KMS-11 (cell line): ENCODE data around the gene SLC27A1.
"Not testable (repeated sequence)": the region's sequence is repeated elsewhere in the genome, so short reads cannot be mapped to it uniquely, and the experiment has no call there.

Experiments
- H2AFZ ChIP-seq: fragments of 200-600 bp; sonication (generic); 2 replicates; pipeline ENCODE4 v1.6.1; 2016; ENCODE audit warnings: antibody characterized with exemption, mixed run types, low read depth
- H3K27ac ChIP-seq: fragments of 200-600 bp; sonication (generic); 2 replicates; pipeline ENCODE4 v1.6.1; 2016; ENCODE audit warnings: mild to moderate bottlenecking, mixed run types
- H3K27me3 ChIP-seq: fragments of 200-600 bp; sonication (generic); 2 replicates; pipeline ENCODE4 v1.6.1; 2017; ENCODE audit warnings: mild to moderate bottlenecking, low read depth, mixed run types, moderate library complexity; ENCODE audit not compliant: insufficient read depth
- H3K36me3 ChIP-seq: fragments of 200-600 bp; sonication (generic); 2 replicates; pipeline ENCODE4 v1.6.1; 2017; ENCODE audit warnings: mild to moderate bottlenecking, mixed run types; ENCODE audit not compliant: insufficient read depth
- H3K4me1 ChIP-seq: fragments of 200-600 bp; sonication (generic); 2 replicates; pipeline ENCODE4 v1.6.1; 2016; ENCODE audit warnings: mild to moderate bottlenecking, low read depth, mixed run types; ENCODE audit not compliant: poor library complexity, severe bottlenecking
- H3K4me2 ChIP-seq: fragments of 200-600 bp; sonication (generic); 2 replicates; pipeline ENCODE4 v1.7.0; 2016; ENCODE audit warnings: mild to moderate bottlenecking, mixed run types
- H3K4me3 ChIP-seq: fragments of 200-600 bp; sonication (generic); IDR thresholded peaks from 2 replicates; pipeline ENCODE4 v1.6.1; 2017; ENCODE audit warnings: low read depth, low read length, mixed read lengths; ENCODE audit not compliant: insufficient read depth
- H3K79me2 ChIP-seq: fragments of 200-600 bp; sonication (generic); 2 replicates; pipeline ENCODE4 v1.6.1; 2016; ENCODE audit warnings: low read depth, mixed run types; ENCODE audit not compliant: insufficient read depth
- H3K9ac ChIP-seq: fragments of 200-600 bp; sonication (generic); 2 replicates; pipeline ENCODE4 v1.6.1; 2016; ENCODE audit warnings: mild to moderate bottlenecking, mixed run types
- H4K20me1 ChIP-seq: fragments of 200-600 bp; sonication (generic); 2 replicates; pipeline ENCODE4 v1.6.1; 2016; ENCODE audit warnings: mild to moderate bottlenecking, mixed run types; ENCODE audit not compliant: insufficient read depth
- CTCF ChIP-seq: fragments of 200-600 bp; sonication (generic); conservative IDR thresholded peaks from 2 replicates; pipeline ENCODE4 v1.6.1; 2017; ENCODE audit warnings: low read depth, mild to moderate bottlenecking, antibody characterized with exemption, low read length, moderate library complexity, mixed read lengths

SLC27A1 gene

DNA sequence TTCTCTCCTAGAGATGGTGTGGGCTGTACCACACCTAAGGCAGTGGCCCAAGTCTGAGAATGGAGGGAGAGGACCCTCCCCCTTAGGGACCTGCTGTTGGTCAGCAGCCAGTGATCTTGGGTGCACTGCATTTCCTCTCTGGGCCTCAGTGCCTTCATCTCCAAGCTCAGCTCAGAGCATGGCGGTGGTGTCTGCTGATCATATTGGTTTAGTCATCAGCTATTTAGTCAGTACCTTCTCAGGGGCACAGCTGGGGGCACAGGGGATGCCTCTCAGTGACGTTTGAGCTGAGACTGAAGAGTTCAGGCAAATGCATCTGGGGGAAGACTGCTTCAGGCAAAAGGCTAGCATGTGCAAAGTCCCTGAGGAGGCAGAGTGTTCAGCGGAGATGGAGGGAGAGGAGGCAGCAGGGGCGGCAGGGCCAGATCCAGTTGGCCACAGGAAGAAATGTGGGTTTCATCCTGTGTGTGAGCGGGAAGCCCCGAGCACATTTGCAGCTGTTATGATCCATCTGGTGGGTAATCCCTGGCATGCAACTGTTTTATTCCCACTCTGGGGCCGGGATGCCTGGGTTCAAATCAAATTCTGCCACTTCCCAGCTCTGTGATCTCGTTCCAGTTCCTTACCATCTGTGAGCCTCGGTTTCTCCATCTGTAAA lies 25.4 kb downstream of the SLC27A1 start:
- Histone ChIP-seq H4K20me1 (no peaks in the 10 kb centered on the region), H3K4me1 (no peaks in the 10 kb centered on the region), H3K4me2 (no peak overlapping the region; the same call in 1 of the 2 replicates), H2AFZ (no peak overlapping the region), H3K9ac (no peak overlapping the region), H3K4me3 (no peak overlapping the region), H3K79me2 (no peaks in the 10 kb centered on the region), H3K36me3 (no peaks in the 10 kb centered on the region), H3K27me3 (no peaks in the 10 kb centered on the region), H3K27ac (no peak overlapping the region)
- no peak for TF ChIP-seq CTCF

GRCh38 chr19:17496337-17496997 lies 26.1 kb downstream of the SLC27A1 start:
- Histone ChIP-seq H2AFZ (no peak overlapping the region), H3K27ac (no peak overlapping the region), H3K27me3 (no peaks in the 10 kb centered on the region), H3K79me2 (no peaks in the 10 kb centered on the region), H4K20me1 (no peaks in the 10 kb centered on the region), H3K9ac (no peak overlapping the region), H3K4me1 (no peaks in the 10 kb centered on the region), H3K4me3 (no peak overlapping the region), H3K36me3 (no peaks in the 10 kb centered on the region), H3K4me2 (no peak overlapping the region; the same call in 1 of the 2 replicates)
- TF ChIP-seq CTCF = peak; percentile 90

DNA sequence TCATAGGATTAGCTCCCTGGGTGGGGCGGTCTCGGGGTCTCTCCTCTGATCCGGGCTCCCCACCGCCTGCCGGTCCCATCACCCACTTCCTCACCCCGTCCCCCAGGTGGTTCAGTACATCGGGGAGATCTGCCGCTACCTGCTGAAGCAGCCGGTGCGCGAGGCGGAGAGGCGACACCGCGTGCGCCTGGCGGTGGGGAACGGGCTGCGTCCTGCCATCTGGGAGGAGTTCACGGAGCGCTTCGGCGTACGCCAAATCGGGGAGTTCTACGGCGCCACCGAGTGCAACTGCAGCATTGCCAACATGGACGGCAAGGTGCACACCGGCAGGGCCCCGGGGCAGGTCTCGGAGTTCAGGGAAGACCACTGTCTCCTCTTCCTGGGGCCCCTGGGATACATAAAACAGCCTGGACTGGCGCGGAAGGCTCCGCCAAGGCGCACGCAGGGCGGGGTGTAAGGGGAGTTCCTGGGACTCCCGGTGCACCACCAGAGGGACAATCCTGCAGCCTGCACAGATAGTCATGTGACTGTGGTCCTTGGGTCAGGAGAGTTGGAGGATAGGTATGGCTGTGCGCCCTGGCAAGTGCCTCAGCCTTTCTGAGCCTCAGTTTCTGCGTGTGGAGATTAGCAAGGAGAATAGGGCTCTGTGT lies 26.9 kb downstream of the SLC27A1 start:
- TF ChIP-seq CTCF = no peak
- H3K27ac ChIP-seq = no peak overlapping the region
- H3K4me3 ChIP-seq = no peak overlapping the region
- no peaks in the 10 kb centered on the region for H3K27me3 ChIP-seq
- H2AFZ ChIP-seq = no peak overlapping the region
- H3K36me3 ChIP-seq = no peaks in the 10 kb centered on the region
- H3K4me2 ChIP-seq = no peak overlapping the region
- no peaks in the 10 kb centered on the region for H4K20me1 ChIP-seq
- H3K4me1 ChIP-seq = no peaks in the 10 kb centered on the region
- no peak overlapping the region for H3K9ac ChIP-seq
- H3K79me2 ChIP-seq = no peaks in the 10 kb centered on the region

- not testable (repeated sequence) for H3K36me3 ChIP-seq, H3K4me1 ChIP-seq, H3K4me3 ChIP-seq, H3K4me2 ChIP-seq, H4K20me1 ChIP-seq, H3K9ac ChIP-seq, H2AFZ ChIP-seq, H3K27ac ChIP-seq, H3K79me2 ChIP-seq, H3K27me3 ChIP-seq
Observed at GRCh38 chr19:17499025-17499424, 28.7 kb downstream of the SLC27A1 start.
